Anterior cingulate cortex (tissue), 58 donors: ENCODE measurements around the gene URI1.
"Not testable (repeated sequence)": the region's sequence is repeated elsewhere in the genome, so short reads cannot be mapped to it uniquely, and the experiment has no call there.

Source experiments
- DNase-seq, 58 donors: peaks; one replicate each; lab custom pipeline; 2025; lab: John Stamatoyannopoulos, UW

Gene URI1

DNA sequence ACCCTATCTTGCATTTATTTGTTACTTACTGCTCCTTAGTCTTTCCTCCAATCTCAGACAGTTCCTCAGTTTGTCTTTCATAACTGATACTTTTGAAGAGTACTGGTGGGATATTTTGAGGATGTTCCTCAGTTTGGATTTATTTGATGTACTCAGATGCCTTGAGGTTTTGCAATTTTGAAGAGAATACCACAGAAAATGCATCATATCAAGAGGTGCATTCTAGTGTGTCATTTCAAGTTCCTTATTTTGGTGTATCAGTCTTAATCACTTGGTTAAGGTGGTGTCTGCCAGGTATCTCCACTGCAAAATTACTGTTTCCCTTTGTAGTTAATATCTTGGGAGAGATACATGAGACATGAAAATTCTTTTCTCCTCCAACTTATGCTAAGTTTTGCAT, 75.1 kb downstream of the URI1 start:
- no peak for DNase-seq

DNA sequence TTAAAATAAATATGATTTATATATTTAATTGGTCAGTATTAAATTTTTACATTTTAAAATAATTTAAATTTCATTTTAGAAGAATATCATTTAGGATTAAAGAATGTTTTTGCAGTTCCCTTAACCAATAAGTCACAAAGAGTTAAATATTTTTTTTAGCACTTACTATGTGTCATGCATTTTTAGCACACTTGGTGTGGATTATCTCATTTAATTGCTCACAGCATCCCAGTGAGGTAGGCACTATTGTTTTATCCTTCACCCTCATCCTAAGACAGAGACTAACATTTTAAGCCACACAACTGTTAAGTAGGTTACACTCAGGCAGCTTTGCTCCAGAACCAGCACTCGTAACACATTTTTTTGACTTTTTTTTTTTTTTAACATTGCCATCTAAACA, 78.2 kb downstream of the URI1 start:
- no peak for DNase-seq

DNA sequence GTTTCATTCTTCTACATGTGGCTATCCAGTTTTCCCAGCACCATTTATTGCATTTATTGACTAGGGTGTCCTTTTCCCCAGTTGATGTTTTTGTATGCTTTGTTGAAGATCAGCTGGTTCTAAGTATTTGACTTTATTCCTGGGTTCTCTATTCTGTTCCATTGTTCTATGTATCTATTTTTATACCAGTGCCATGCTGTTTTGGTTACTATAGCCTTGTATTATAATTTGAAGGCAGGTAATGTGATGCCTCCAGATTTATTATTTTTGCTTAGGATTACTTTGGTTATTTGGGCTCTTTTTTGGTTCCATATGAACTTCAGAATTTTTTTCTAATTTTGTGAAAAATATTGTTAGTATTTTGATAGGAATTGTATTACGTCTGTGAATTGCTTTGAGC, 80.6 kb downstream of the URI1 start:
- DNase-seq: no peak

DNA sequence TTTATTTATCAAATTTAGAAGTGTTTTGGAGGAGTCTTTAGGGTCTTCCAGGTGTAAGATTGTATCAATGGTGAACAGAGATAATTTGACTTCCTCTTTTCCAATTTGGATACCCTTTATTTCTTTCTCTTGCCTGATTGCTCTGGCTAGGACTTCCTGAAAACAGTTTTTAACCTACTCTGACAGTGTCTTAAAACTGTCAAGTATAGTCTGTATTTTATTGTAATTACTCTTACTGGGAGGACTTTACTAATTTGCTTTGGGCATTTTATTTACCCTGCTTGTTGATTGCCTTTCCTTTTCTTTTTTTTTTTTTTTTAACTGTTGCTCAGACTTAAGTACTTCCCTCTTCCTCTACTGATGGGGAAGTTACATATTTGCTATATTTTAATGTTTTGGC, 81.3 kb downstream of the URI1 start:
- DNase-seq: no peak

DNA sequence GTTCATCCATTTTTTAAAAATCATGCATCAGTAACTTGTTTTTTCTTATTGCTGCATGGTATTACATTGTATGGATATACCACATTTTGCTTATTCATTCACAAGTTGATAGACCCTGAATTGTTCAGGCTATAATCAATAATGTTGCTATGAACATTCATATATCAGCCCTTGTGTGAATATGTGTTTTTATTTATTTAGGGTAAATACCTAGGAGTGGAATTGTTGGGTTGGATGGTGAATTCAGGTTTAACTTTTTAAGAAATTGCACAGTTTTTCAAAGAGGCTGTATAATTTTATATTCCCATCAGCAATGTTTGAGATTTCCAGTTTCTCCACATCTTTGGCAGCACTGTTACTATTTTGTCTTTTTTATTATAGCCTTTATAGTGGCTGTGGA, 82.1 kb downstream of the URI1 start:
- no peak for DNase-seq

DNA sequence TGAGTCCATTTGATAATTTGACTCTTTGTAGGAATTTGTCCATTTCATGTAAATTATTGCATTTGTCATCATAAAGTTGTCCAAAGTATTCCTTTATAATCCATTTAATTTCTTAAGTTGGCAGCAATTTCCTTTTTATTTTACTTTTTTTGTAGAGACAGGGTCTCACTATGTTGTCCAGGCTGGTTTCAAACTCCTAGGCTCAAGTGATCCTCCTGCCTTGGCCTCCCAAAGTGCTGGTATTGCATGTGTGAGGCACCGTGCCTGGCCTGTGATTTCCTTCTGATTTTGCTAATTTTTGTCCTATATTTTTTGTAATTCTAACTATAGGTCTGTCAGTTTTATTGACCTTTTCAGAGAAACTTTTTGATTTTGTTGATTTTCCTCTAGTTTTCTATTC, 84.9 kb downstream of the URI1 start:
- no peak for DNase-seq

DNA sequence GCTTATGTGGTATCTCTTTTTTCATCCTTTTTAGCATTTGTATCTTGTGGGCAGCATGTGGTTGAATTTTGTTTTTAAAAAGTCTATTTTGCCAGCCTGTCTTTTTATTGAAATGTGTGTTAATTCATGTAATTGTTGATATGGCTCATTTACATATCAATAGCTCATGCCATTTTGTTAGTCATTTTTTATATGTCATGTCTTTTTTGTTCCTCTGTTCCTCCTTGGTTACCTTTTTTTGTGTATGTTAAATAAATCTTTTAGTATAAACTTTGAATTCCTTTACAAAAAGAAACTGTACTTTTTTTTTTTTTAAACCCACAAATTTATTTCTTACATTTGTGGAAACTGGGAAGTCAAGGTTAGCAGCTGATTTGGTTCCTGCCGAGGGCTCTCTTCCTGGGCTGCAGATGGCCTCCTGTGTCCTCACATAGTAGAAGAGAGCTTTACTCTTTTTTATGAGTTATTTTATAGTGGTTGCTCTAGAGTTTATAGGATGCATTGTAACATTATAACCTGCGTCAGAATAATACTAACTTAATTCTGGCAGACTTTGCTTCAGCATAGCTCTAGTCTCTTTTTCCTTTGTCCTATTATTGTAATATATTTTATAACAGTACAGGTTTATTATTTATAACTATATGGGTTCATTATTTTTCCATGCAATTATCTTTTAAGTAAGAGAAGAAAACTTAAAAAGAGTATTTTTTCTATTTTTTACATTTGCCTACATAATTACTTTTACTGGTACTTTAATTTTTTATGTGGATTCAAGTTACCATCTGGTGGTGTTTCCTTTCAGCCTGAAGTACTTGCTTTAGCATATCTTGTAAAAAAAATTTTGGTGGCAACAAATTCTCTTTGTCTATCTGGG, 86.3 kb downstream of the URI1 start:
- no peak for DNase-seq

DNA sequence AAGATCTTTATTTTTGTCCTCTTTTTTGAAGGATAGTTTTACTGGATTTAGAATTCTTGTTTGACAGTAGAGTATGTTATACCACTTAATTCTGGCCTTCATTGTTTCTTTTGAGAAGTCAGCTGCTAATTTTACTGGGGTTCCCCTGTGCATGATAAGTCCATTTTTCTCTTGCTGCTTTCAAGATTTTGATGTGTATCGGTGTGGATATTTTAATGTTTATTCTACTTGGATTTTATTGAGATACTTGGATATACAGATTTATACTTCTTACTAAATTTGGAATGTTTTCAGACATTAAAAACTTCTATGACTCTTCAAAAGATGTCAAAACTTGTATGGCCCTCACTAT, 86.9 kb downstream of the URI1 start:
- DNase-seq: no peak

DNA sequence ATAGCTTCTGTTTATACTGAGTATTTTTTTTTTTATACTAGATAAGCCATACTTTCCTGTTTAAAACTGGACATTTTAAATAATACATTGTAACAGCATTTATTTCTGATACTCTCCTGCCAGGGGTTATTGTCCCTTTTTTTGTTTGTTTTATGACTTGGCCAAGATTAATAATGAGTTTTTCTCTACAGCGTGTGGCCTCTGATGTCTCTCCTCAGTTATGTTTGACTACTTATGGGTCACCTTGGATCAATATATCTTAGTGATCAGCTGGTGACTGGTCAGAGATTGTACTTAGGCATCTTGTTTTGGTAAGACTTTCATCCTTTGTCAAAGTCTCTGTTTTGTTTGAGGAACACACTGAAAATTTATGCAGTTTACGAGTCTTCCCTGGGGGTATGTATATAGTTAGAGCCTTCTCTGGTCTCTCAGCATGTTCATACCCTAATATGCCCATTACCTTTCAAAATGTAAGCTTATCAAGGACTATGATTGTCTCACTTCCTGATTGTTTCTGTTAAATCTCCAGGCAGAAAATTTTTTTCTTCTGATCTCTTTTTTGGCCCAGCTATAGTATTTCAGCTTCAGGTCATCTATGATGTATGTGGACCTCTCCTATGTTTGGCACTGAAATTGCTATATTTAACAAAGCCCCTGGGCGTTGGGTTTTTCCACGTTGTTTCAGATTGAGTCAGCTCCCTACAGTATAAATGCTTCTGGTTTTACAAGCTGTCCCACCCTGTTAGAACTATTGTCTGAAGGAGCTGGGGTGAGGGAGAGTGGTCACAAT, 87.9 kb downstream of the URI1 start:
- no peak for DNase-seq

DNA sequence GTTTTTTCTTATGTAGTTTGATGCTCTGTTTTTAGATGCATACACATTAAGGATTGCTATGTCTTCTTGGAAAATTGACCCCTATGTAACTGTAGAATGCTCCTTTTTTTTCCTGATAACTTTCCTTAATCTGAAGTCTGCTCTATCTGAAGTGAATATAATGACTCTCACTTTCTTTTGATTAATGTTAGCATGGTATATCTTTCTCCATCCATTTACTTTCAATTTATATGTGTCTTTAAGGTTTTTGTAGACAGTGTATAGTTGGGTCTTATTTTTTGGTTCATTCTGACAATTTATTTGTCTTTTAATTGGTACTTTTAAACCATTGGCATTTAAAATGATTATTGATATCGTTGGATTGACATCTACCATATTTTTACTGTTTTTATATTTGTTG, 92.3 kb downstream of the URI1 start:
- DNase-seq: no peak

DNA sequence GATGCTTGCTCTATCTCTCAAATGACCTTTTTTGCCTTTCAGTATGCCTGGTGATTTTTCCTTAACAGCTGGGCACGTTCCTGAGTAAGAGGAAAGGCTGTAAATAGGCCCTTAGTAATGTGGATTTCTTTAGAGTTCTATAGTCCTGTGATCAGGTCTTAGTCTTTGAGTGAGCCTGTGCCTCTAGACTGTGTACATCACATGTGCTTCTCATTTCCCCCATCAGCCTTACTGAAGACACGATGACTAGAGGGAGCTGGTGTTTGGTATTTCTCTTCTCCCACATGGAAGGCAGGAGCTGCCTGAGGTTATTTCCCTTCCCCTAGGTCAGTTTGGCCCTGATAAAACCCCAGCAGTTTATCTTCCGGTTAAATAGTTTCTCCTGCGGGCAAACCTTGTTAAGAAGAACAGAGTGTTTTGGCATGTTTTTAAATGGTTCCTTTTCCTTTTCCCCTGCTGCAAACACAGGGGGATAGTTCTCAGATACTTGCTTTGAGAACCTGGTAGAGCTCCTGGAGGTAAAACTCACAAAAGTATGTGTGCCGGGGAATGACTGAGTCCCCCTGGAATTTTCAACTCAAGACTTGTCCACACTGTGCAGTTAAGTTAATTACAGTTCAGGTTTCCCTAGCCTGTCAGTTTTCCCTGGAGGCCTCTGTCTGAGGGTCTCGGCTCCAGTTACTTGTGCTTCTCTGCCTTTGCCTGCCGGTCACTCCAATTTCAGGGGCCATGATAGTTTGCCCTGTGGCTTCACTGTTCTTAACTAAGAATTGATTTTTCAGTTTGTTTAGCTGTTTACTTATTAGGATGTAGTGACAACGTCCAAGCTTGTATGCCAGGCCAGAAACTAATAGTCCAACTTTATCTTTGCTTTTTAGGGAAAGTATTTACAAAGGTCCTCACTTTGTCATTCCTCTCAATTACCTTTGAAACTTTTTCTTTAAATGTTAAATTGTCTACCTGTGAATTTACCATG, 94.4 kb downstream of the URI1 start:
- DNase-seq: no peak

DNA sequence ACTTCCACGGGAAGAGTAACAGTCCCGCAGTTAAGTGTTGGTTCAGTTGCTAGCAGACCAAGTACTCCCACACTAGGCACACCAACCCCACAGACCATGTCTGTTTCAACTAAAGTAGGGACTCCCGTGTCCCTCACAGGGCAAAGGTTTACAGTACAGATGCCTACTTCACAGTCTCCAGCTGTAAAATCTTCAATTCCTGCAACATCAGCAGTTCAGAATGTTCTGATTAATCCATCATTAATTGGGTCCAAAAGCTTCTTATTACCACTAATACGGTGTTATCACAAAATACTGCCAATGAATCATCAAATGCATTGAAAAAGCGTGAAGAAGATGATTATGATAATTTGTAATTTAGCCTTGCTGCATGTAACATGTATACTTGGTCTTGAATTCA, 95.8 kb downstream of the URI1 start:
- DNase-seq: no peak

DNA sequence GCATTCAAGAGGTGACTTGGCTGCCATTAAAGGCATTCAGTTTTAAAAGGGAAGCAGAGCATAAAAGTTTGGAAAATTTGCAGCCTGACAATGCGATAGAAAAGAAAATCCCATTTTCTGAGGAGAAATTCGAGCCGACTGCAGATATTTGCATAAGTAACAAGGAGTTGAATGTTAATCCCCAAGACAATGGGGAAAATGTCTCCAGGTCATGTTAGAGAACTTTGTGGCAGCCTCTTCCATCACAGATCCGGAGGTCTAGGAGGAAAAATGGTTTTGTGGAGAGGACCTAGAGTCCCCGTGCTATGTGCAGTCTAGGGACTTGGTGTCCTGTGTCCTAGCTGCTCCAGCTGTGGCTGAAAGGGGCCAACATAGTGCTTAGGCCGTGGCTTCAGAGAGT, 99.9 kb downstream of the URI1 start:
- DNase-seq: not testable (repeated sequence)

DNA sequence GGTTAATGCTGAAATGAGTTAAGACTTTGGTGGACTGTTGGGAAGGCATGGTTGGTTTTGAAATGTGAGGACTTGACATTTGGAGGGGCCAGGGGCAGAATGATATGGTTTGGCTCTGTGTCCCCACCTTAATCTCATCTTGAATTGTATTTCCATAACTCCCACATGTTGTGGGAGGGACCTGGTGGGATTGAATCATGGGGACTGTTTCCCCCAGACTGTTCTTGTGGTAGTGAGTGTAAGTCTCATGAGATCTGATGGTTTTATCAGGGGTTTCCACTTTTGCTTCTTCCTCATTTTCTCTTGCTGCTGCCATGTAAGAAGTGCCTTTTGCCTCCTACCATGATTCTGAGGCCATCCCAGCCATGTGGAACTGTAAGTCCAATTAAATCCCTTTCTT, 101.0 kb downstream of the URI1 start:
- not testable (repeated sequence) for DNase-seq

DNA sequence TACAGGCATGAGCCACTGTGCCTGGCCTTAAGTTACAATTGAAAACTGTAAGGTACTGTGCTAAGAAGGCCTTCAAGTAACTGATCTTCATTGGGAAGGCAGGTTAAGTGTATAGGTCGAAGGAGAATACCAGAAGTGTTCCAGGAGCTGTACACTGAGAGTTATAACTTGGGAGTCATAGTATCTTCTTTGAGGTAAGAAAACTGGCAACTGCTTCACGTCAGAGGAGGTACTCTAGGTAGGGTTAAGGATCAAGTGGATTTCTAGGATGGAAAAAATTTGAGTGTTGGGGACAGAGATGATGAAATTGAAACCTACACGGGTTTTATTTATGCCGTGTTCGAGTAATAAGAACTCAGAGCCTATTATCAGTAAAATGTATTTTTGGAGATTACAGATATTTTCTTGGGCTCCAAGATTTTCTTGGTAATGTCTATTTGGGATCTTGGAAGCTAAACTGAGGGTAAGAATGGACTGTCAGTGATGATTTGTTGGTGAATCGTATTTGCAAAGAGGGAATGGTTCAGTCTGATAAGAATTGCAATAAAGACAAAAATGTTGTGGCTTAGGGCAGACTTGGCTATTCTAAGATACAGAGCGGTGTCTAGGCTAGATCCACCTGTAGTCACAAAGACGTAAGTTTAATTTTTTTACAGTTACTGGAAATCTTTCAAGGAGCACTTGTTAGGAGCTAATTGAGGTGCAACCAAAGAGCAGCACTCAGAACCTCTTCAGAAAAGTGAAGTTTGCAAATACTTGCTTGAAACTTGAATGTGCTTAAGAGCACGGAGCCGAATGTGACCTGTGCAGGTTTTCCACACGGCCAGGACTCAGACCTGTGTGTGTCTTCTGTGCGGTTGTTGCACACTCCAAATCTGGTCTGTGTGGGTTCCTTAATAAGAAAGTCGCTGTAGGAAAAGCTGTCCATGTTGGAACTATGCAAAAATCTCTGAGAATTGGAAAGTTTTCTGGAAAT, 102.5 kb downstream of the URI1 start:
- DNase-seq: no peak

DNA sequence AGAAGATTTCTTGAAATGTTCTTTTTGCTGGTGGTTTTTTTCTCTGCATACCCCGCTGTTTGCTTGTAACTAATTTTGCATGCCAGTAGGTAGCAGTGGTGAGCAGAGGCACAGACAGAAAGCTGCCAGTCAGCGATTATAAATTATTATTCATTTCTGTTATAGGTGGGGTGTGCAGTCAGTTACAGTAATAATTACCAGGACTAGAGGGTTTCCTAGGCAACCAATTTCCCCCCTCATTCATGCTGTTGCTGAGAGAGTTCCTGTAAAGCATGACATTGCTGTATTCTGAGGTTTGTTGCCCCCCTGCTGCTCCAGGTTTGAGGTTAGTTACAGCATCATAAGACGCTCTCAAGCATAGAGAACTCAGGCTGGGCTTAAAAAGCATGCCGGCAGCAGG, 104.5 kb downstream of the URI1 start:
- peak in 5 of 58 donors; percentile 24 to 47 (median 34) for DNase-seq

DNA sequence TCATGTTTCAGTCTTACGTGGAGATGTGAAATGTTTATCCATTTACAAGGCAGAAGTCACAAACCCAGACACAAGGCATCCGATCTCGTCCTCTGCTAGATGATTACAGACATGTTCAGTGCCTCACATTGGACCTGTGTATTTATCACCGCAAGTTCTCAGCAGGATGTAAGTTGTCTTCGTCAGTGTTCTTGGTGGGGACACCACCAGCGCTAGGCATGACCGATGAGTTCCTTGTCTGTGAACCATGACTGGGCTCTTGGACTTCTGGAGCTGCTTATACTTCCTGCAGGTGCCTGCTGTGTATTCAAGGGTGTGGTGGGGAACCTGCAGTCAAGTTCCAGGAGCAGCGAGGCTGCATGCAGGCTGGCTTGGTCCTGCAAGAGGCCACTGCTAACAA, 105.4 kb downstream of the URI1 start:
- no peak for DNase-seq

DNA sequence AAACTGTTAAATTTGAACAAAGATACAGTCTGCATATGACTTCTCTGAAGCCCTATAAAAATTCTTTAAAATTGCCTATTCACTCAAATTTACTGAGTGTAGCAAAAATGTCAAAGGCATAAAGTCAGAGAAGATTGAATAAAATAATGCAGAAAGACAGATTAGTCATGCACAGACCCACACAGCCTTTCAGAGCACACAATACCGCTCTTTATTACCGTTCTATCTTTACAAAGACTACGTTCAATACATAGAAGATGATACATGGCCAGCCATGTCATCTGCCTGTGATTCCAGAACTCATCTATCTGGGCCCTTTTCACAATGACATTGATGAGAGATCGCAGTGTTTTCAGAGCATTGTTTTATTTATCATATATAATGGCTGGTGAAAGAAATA, 107.2 kb downstream of the URI1 start:
- DNase-seq: peak in 4 of 58 donors; percentile 39 to 69 (median 47)

DNA sequence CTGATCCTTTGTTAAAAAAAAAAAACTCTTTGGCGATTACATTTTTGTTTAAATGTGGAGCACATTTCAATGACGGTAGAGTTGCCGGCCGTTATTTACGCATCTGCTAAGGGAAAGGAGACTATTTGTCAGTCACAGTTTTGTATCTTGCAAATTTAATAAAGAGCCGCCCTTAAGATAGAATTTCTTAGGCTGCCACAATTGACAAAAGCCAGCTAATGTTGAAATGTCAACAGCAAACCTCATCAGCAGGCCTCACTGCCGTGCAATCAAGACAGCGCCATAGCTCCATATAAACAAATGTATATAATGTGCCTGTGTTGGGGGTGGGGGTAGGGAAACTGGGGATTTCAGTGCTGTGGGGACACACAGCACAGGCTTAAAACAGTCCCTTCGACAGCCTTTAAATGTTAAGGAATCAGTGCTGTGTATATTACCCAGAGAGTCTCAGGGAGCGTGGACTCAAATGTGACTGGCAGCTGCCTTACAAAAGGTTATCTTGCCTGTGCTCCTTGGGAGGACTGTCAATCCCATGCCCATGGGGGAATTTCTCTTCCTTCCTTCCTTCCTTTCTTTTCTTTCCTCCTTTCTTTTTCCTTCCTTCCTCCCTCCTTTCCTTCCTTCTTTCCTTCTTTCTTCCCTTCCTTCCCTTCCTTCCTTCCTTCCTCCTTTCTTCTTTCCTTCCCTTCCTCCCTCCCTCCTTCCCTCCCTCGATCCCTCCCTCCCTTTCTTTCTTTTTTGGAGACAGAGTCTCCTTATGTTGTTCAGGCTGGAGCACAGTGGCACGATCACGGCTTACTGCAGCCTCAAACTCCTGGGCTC, 108.0 kb downstream of the URI1 start:
- DNase-seq: no peak
